IMR-90 (cell line): ENCODE measurements around the gene FPR2.

Experiments used
- CTCF ChIP-seq: conservative IDR thresholded peaks from 2 replicates; pipeline ENCODE4 v1.5.1; 2012; ENCODE audit warnings: mild to moderate bottlenecking, low read depth, low read length, improper control_type of control experiment
- MAZ ChIP-seq: IDR thresholded peaks from 2 replicates; pipeline ENCODE4 v1.6.1; 2012; ENCODE audit warnings: low read depth, mild to moderate bottlenecking, low read length, improper control_type of control experiment, moderate library complexity, borderline replicate concordance
- NFE2L2 ChIP-seq: fragments of 150-350 bp; IDR thresholded peaks from 2 replicates; pipeline ENCODE4 v1.6.1; 2016; ENCODE audit warnings: low read depth, mild to moderate bottlenecking, low read length
- POLR2A ChIP-seq: IDR thresholded peaks from 2 replicates; pipeline ENCODE4 v1.6.1; 2012; ENCODE audit warnings: mild to moderate bottlenecking, low read depth, low read length
- USF2 ChIP-seq: fragments of 150-350 bp; IDR thresholded peaks from 2 replicates; pipeline ENCODE4 v1.6.1; 2017; ENCODE audit warnings: mild to moderate bottlenecking, antibody characterized with exemption, low read length, low read depth

GRCh38 chr19:51749979-51750378, 11.0 kb upstream of the FPR2 start:
- TF ChIP-seq POLR2A: no peak
- no peak for TF ChIP-seq USF2
- TF ChIP-seq CTCF: no peak
- no peak for TF ChIP-seq NFE2L2
- no peak for TF ChIP-seq MAZ
